Mononuclear cell (primary cell): Measurements from ENCODE around the gene TMEM92. TPM values are rescaled to one million over a fixed set of nuclear protein-coding genes. Genes with fewer than 3 reads are reported as not detected.

Source experiments
- H3K27me3 ChIP-seq: 2 replicates; pipeline ENCODE4 v1.6.0; 2011; ENCODE audit warnings: low read length, control low read depth; ENCODE audit not compliant: insufficient read depth
- H3K4me1 ChIP-seq: 2 replicates; pipeline ENCODE4 v1.5.1; 2011; ENCODE audit warnings: mild to moderate bottlenecking, low read length, control low read depth; ENCODE audit not compliant: insufficient read depth
- H3K4me3 ChIP-seq: 2 replicates; pipeline ENCODE4 v1.5.1; 2011; ENCODE audit warnings: mild to moderate bottlenecking, low read length, moderate library complexity
- H3K9me3 ChIP-seq: 2 replicates; pipeline ENCODE4 v1.5.1; 2011; ENCODE audit warnings: low read depth, mild to moderate bottlenecking, control low read depth, low read length
- total RNA-seq: library from RNA; depleted of rRNA; stranded (reverse); fragments of >200 nt; gene quantifications from one replicate; pipeline ENCODE4 v1.2.3, GENCODE V29; 2012

TMEM92 gene
- not detected for total RNA-seq

DNA sequence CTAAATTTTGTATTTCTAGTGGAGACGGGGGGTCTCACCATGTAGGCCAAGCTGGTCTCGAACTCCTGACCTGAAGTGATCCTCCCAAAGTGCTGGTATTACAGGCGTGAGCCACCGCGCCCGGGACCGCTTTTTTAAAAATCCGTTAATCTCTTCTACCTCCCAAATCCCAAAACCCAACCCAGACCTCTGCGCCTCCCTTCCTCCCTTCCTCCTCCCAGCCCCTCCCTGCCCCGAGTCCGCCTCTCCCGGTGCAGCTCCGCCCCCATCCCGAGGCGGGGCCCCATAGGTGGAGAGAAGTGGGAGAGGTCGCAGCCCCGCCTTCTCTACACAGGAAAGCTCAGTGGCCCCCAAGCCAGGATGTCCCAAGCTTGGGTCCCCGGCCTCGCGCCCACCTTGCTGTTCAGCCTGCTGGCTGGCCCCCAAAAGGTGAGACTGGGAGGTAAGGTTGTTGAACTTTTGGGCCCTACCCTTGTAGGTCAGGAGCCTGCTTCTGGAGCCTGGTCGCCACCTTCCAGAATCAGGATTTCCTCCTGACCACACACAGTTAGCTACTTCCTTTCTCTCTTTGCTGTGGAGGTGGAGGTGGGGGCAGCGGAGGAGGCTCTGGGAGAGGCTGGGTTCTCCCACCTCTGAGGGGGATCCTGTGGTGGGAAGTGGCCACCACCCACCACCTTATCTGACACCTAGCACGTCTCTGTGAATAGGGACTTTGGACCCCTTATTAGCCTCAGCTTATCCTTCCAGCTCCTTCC lies at the start of gene TMEM92:
TMEM92 (plus strand) TSS at position 325 of the 755 bp plus-strand sequence; CDS start at position 361, 36 bp downstream.
- Histone ChIP-seq H3K9me3 (no peaks in the 10 kb centered on the region), H3K27me3 (peaks cover 16% of the 10 kb centered on the region), H3K4me1 (peaks cover 26% of the 10 kb centered on the region), H3K4me3 (peak within 1 kb of the TSS; percentile 28)

GRCh38 chr17:50225701-50226240 lies 48.5 kb upstream of the TMEM92 start:
- Histone ChIP-seq H3K4me3 (no peak overlapping the region), H3K4me1 (peaks cover 17% of the 10 kb centered on the region)

GRCh38 chr17:50234581-50234980 lies 39.7 kb upstream of the TMEM92 start:
- Histone ChIP-seq H3K27me3 (peaks cover 28% of the 10 kb centered on the region), H3K9me3 (no peaks in the 10 kb centered on the region), H3K4me3 (no peak overlapping the region), H3K4me1 (no peaks in the 10 kb centered on the region)

More at GRCh38 chr17:50225701-50226240, 48.5 kb upstream of the TMEM92 start:
- H3K9me3 ChIP-seq = no peaks in the 10 kb centered on the region
- H3K27me3 ChIP-seq = no peaks in the 10 kb centered on the region

GRCh38 chr17:50237901-50238300 lies 36.4 kb upstream of the TMEM92 start:
- Histone ChIP-seq H3K4me1 (no peaks in the 10 kb centered on the region), H3K4me3 (no peak overlapping the region), H3K9me3 (no peaks in the 10 kb centered on the region), H3K27me3 (peaks cover 26% of the 10 kb centered on the region)

GRCh38 chr17:50238601-50239280 lies 35.5 kb upstream of the TMEM92 start:
- Histone ChIP-seq H3K4me3 (no peak overlapping the region), H3K27me3 (peaks cover 25% of the 10 kb centered on the region), H3K4me1 (no peaks in the 10 kb centered on the region), H3K9me3 (no peaks in the 10 kb centered on the region)

DNA sequence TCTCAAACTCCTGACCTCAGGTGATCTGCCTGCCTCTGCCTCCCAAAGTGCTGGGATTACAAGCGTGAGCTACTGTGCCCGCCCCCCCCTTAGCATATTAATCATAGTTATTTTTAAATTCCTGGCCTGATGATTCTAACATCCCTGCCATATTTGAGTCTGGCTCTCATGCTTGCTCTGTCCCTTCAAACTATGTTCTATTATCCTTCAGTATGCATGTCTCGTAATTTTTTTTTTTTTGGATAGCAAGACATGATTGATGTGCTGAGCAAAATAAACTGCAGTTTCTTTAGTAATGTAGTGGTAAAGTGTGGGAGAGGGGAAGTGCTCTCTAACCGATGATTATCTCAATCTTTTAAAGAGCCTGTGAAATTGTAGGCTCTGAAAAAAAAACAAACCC lies 34.3 kb upstream of the TMEM92 start:
- no peaks in the 10 kb centered on the region for H3K4me1 ChIP-seq
- no peak overlapping the region for H3K4me3 ChIP-seq
- no peaks in the 10 kb centered on the region for H3K9me3 ChIP-seq
- H3K27me3 ChIP-seq = peaks cover 15% of the 10 kb centered on the region

- no peaks in the 10 kb centered on the region for H3K4me1 ChIP-seq
- H3K27me3 ChIP-seq = peaks cover 8% of the 10 kb centered on the region
Measured at GRCh38 chr17:50240851-50241250, 33.4 kb upstream of the TMEM92 start.

DNA sequence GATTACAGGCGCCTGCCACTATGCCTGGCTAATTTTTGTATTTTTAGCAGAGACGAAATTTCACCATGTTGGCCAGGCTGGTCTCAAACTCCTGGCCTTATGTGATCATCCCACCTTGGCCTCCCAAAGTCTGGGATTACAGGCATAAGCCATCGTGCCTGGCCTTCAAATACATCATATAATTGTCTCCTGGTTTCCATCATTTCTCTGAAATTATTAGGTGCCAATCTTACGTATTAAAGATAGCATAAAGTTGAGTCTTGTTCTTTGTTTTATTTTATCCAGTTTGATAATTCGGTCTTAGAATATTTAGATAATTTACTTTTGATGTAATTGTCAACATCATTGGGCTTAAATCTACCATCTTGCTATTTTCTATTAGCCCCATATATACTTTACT lies 32.8 kb upstream of the TMEM92 start:
- H3K9me3 ChIP-seq = no peaks in the 10 kb centered on the region
- no peak overlapping the region for H3K4me3 ChIP-seq
- no peaks in the 10 kb centered on the region for H3K4me1 ChIP-seq
- peaks cover 8% of the 10 kb centered on the region for H3K27me3 ChIP-seq

More at GRCh38 chr17:50240851-50241250, 33.4 kb upstream of the TMEM92 start:
- Histone ChIP-seq H3K9me3 (no peaks in the 10 kb centered on the region), H3K4me3 (no peak overlapping the region)

GRCh38 chr17:50244771-50245170 lies 29.5 kb upstream of the TMEM92 start:
- no peak overlapping the region for H3K4me3 ChIP-seq
- H3K27me3 ChIP-seq = peaks cover 19% of the 10 kb centered on the region
- peaks cover 10% of the 10 kb centered on the region for H3K9me3 ChIP-seq
- H3K4me1 ChIP-seq = no peaks in the 10 kb centered on the region

DNA sequence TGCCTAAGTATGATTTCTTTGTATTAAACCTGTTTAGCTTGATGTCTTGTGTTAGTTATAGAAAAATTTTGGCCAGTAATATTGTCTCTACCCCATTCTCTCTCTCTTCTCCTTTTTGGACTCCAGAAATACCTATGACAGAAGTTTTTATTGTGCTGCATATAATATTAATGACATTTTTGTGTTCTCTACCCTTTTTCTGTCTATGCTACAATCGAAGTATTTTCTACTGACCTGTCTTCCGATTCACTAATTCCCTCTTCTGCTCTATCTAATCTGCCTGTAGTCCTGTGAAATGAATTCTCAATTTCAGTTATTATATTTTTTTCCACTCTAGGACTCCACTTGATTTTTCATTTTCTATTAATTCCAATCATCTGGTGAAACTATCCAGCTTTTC lies 26.0 kb upstream of the TMEM92 start:
- Histone ChIP-seq H3K27me3 (peaks cover 20% of the 10 kb centered on the region), H3K4me3 (no peak overlapping the region), H3K9me3 (peaks cover 10% of the 10 kb centered on the region), H3K4me1 (no peaks in the 10 kb centered on the region)

- Histone ChIP-seq H3K27me3 (peaks cover 16% of the 10 kb centered on the region), H3K4me1 (no peaks in the 10 kb centered on the region), H3K4me3 (no peak overlapping the region), H3K9me3 (peaks cover 10% of the 10 kb centered on the region)
Measured at GRCh38 chr17:50252781-50253180, 21.5 kb upstream of the TMEM92 start.

DNA sequence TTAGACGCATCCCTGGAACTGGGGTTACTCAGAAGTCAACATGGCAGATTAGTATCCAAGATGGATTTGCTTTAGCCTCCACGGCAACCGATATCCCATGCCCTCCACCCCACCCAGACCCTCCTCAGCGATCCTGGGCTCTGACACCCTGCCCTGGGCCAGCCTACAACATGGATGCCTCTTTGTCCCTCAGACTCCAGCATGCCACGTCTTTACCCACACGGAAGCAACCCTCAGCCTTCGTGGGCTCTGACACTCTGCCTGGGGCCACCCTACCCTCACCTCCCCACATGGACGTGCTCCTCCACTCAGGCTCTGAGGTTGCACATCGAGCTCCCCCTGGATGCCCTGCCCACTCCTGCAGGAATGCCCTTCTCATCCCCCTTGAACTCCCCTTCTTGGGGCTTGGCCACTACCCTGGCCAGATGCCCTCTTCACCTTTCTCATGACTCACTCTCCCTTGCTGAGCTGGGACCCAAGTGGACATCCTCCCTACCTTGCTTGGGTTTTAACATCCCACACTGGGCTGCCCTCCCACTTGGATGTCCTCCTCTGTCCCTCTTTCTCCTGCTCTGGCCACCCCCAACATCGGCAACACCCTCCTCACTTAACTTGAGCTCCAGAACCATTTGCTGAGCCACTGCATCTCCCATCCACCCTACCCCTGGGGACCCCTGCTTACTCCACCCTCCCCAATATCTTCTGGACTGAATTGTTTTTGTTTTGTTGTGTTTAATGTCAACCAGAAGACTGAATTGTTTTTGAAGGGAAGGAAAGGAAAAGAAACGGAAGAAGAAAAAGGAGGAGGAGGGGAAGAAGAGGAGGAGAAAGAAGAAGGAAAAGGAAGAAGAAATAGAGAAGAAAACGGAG lies 18.3 kb upstream of the TMEM92 start:
- no peaks in the 10 kb centered on the region for H3K27me3 ChIP-seq
- no peaks in the 10 kb centered on the region for H3K4me1 ChIP-seq
- H3K9me3 ChIP-seq = no peaks in the 10 kb centered on the region
- H3K4me3 ChIP-seq = no peak overlapping the region

- H3K9me3 ChIP-seq = no peaks in the 10 kb centered on the region
- no peaks in the 10 kb centered on the region for H3K4me1 ChIP-seq
- no peak overlapping the region for H3K4me3 ChIP-seq
- H3K27me3 ChIP-seq = no peaks in the 10 kb centered on the region
Measured at GRCh38 chr17:50256826-50257618, 17.2 kb upstream of the TMEM92 start.

GRCh38 chr17:50257676-50258224 lies 16.5 kb upstream of the TMEM92 start:
- Histone ChIP-seq H3K27me3 (no peaks in the 10 kb centered on the region), H3K4me3 (no peak overlapping the region), H3K9me3 (no peaks in the 10 kb centered on the region), H3K4me1 (no peaks in the 10 kb centered on the region)
